HL-60 (cell line): ENCODE data around the gene RPL6.

Experiments used
- CTCF ChIP-seq: IDR thresholded peaks from one replicate; pipeline ENCODE4 v1.5.1; 2011; ENCODE audit warnings: low read length, control low read depth, inconsistent platforms; ENCODE audit not compliant: insufficient read depth
- POLR2AphosphoS5 ChIP-seq: IDR thresholded peaks from 2 replicates; pipeline ENCODE4 v1.6.1; 2012; ENCODE audit warnings: low read depth
- REST ChIP-seq: IDR thresholded peaks from 2 replicates; pipeline ENCODE4 v1.6.1; 2012; ENCODE audit warnings: low read depth; ENCODE audit not compliant: insufficient replicate concordance
- SPI1 ChIP-seq: IDR thresholded peaks from 2 replicates; pipeline ENCODE4 v1.6.1; 2012; ENCODE audit warnings: low read depth, mild to moderate bottlenecking, borderline replicate concordance

GRCh38 chr12:112456029-112456428 is 46.6 kb upstream of the RPL6 start:
- TF ChIP-seq CTCF (no peak), REST (no peak), POLR2AphosphoS5 (no peak), SPI1 (no peak)
